Endothelial cell of umbilical vein (primary cell): ENCODE results near the gene IPPK. TPM values are rescaled to one million over a fixed set of nuclear protein-coding genes. Genes with fewer than 3 reads are reported as not detected.

Experiments
- BruUV-seq: library from RNA; stranded (reverse); fragments of 400-500 nt; replicated peaks from 2 replicates; lab custom pipeline; 2021; lab: Mats Ljungman, UMichigan
- CTCF ChIA-PET: fragments of 300-600, 350-600 bp; sonication (Branson Sonifier 250); formaldehyde crosslinking; loops from one replicate; lab custom pipeline; 2021; ENCODE audit warnings: antibody characterized with exemption, inconsistent platforms; lab: Charles Lee
- POLR2A ChIA-PET: fragments of 300-600, 350-600 bp; sonication (Branson Sonifier 250); formaldehyde crosslinking; loops from one replicate; lab custom pipeline; 2021; ENCODE audit warnings: antibody characterized with exemption, inconsistent platforms; lab: Charles Lee
- DNase-seq: peaks from one replicate; pipeline ENCODE4 v3.0.0-alpha.2; 2011; ENCODE audit warnings: low read depth, low spot score
- FAIRE-seq: peaks from 2 replicates; lab custom pipeline; 2011; peaks lifted over from hg19 to GRCh38; lab: Jason Lieb, UNC
- H2AFZ ChIP-seq: 2 replicates; pipeline ENCODE4 v1.6.0; 2012; ENCODE audit warnings: low read depth, low read length, control low read depth, inconsistent platforms
- H3K27ac ChIP-seq: 2 replicates; pipeline ENCODE4 v1.5.1; 2011; ENCODE audit warnings: low read depth, mild to moderate bottlenecking, control low read depth, low read length, moderate library complexity; ENCODE audit not compliant: insufficient read depth
- H3K27me3 ChIP-seq, 2 experiments: 2 replicates each; pipeline versions ENCODE4 v1.6.0 to v1.6.1; 2011; ENCODE audit warnings: low read length in 2 of 2, mixed read lengths in 1 of 2; ENCODE audit not compliant: control insufficient read depth in 2 of 2, insufficient read depth in 2 of 2
- H3K36me3 ChIP-seq, 2 experiments: 2 replicates in 1 of 2; 3 replicates in 1 of 2; pipeline ENCODE4 v1.5.1; 2011; ENCODE audit warnings: low read length in 2 of 2, mild to moderate bottlenecking in 1 of 2, moderate library complexity in 1 of 2; ENCODE audit not compliant: control insufficient read depth in 2 of 2, insufficient read depth in 2 of 2; ENCODE audit errors: extremely low read depth in 1 of 2
- H3K4me1 ChIP-seq: 3 replicates; pipeline ENCODE4 v1.5.1; 2011; ENCODE audit warnings: mild to moderate bottlenecking, low read length; ENCODE audit not compliant: control insufficient read depth, insufficient read depth; ENCODE audit errors: extremely low read depth
- H3K4me2 ChIP-seq: 2 replicates; pipeline ENCODE4 v1.6.1; 2011; ENCODE audit warnings: low read length, control low read depth, mixed read lengths; ENCODE audit not compliant: insufficient read depth
- H3K4me3 ChIP-seq, 3 experiments: fragments of 200-600 bp in 1 of 3; sonication (generic), shearing (Covaris generic) in 1 of 3; replicated peaks in 1 of 3; 2 replicates each; pipeline ENCODE4 v1.5.1; 2011 to 2016; ENCODE audit warnings: control low read depth in 3 of 3, low read length in 3 of 3, mild to moderate bottlenecking in 2 of 3, inconsistent platforms in 1 of 3, low read depth in 1 of 3, moderate library complexity in 1 of 3; ENCODE audit not compliant: insufficient read depth in 1 of 3
- H3K79me2 ChIP-seq: 2 replicates; pipeline ENCODE4 v1.6.0; 2012; ENCODE audit warnings: low read length, inconsistent platforms; ENCODE audit not compliant: control insufficient read depth, insufficient read depth
- H3K9ac ChIP-seq: replicated peaks from 2 replicates; pipeline ENCODE3; 2011; ENCODE audit warnings: low read length, control low read depth; ENCODE audit not compliant: insufficient read depth; ENCODE audit errors: extremely low read depth
- H3K9me1 ChIP-seq: replicated peaks from 3 replicates; pipeline ENCODE4 v1.6.0; 2011; ENCODE audit warnings: mild to moderate bottlenecking, low read length; ENCODE audit not compliant: control insufficient read depth, insufficient read depth; ENCODE audit errors: extremely low read depth
- H3K9me3 ChIP-seq: replicated peaks from 2 replicates; pipeline ENCODE4 v1.5.1; 2012; ENCODE audit warnings: low read length, inconsistent platforms; ENCODE audit not compliant: control insufficient read depth, insufficient read depth
- H4K20me1 ChIP-seq: replicated peaks from 2 replicates; pipeline ENCODE3; 2011; ENCODE audit warnings: mild to moderate bottlenecking, low read length; ENCODE audit not compliant: control insufficient read depth, insufficient read depth; ENCODE audit errors: extremely low read depth
- CTCF ChIP-seq, 2 donors: IDR thresholded peaks; 1 replicate in 1 of 2; 2 replicates in 1 of 2; pipeline ENCODE4 v1.5.1; 2011; ENCODE audit warnings: low read length in 2 of 2, mild to moderate bottlenecking in 2 of 2, moderate library complexity in 2 of 2, control low read depth in 1 of 2, inconsistent platforms in 1 of 2, low read depth in 1 of 2; ENCODE audit not compliant: insufficient read depth in 1 of 2; ENCODE audit errors: extremely low read depth in 1 of 2
- EZH2 ChIP-seq: IDR thresholded peaks from 2 replicates; pipeline ENCODE4 v1.6.1; 2012; ENCODE audit warnings: borderline replicate concordance, low read depth, mild to moderate bottlenecking, moderate library complexity, low read length, inconsistent platforms; ENCODE audit not compliant: severe bottlenecking
- FOS ChIP-seq: IDR thresholded peaks from 2 replicates; pipeline ENCODE4 v1.6.1; 2011; ENCODE audit warnings: mild to moderate bottlenecking, low read length, moderate library complexity, borderline replicate concordance; ENCODE audit not compliant: insufficient read depth
- GATA2 ChIP-seq: IDR thresholded peaks from 2 replicates; pipeline ENCODE4 v1.7.0; 2011; ENCODE audit warnings: low read depth, mild to moderate bottlenecking, moderate library complexity, mixed read lengths, low read length; ENCODE audit not compliant: insufficient read length, insufficient read depth
- JUN ChIP-seq: IDR thresholded peaks from 2 replicates; pipeline ENCODE4 v1.6.1; 2011; ENCODE audit warnings: borderline replicate concordance, low read depth; ENCODE audit not compliant: insufficient read length, insufficient read depth
- MAX ChIP-seq: IDR thresholded peaks from 2 replicates; pipeline ENCODE4 v1.6.1; 2011; ENCODE audit not compliant: insufficient read depth, insufficient read length
- MYC ChIP-seq: IDR thresholded peaks from one replicate; pipeline ENCODE4 v1.6.1; 2011; ENCODE audit warnings: mild to moderate bottlenecking, low read depth, low read length
- POLR2A ChIP-seq: IDR thresholded peaks from 2 replicates; pipeline ENCODE4 v1.6.1; 2012; ENCODE audit warnings: low read depth, mild to moderate bottlenecking, control low read depth, low read length
- POLR2AphosphoS5 ChIP-seq: IDR thresholded peaks from 2 replicates; pipeline ENCODE4 v1.6.1; 2012; ENCODE audit warnings: low read depth, mild to moderate bottlenecking, control low read depth, low read length, moderate library complexity; ENCODE audit not compliant: insufficient read depth
- dilution Hi-C: fragments of 300-500 bp; cut with MboI; formaldehyde crosslinking; loops from one replicate; pipeline ENCODE4 v1.15.0; 2019; ENCODE audit warnings: low sequenced_read_pairs; ENCODE audit not compliant: extremely low pct_ligation_motif_present
- intact Hi-C: fragments of 100-400 bp; cut with micrococcal nuclease; formaldehyde crosslinking; loops from one replicate; pipeline ENCODE4 v1.10.0; 2022
- polyA plus RNA-seq, 4 experiments: library from polyadenylated mRNA; depleted of rRNA in 3 of 4; stranded (reverse) in 3 of 4; unstranded in 1 of 4; fragments of >200 nt; gene quantifications; 2 replicates each; pipeline versions ENCODE4 v1.2.1 to v1.2.3, GENCODE V29; 2011 to 2012; ENCODE audit warnings: missing spikeins in 1 of 4
- total RNA-seq: library from RNA; stranded (reverse); gene quantifications from 2 replicates; pipeline ENCODE4 v1.2.3, GENCODE V29; 2021

Gene IPPK
- total and polyA plus RNA-seq, 2 donors (not counting 3 experiments of a cell fraction or from before 2014, with no cell fraction given) = 14.0 to 28.0 TPM

GRCh38 chr9:92658176-92658575, 11.8 kb downstream of the IPPK start:
- Histone ChIP-seq H3K9me1 (no peaks in the 10 kb centered on the region), H3K27me3 (no peaks in the 10 kb centered on the region), H3K9ac (no peak overlapping the region), H2AFZ (no peak overlapping the region), H3K9me3 (no peaks in the 10 kb centered on the region), H3K36me3 (peaks cover 8 to 13% of the 10 kb centered on the region in 2 experiments), H4K20me1 (no peaks in the 10 kb centered on the region), H3K4me2 (no peak overlapping the region), H3K4me1 (peaks cover 8% of the 10 kb centered on the region), H3K79me2 (peaks cover 74% of the 10 kb centered on the region), H3K4me3 (no peak overlapping the region), H3K27ac (no peak overlapping the region)
- BruUV-seq = no TSS peak
- TF ChIP-seq POLR2AphosphoS5 = no peak
- no peak for TF ChIP-seq CTCF (IDR thresholded peaks at IDR 0.05; ENCODE audit: extremely low read depth in 1 of 2, insufficient read depth in 1 of 2, low read depth in 1 of 2, low read length in 2 of 2)
- TF ChIP-seq POLR2A = no peak
- TF ChIP-seq EZH2 = no peak
- no peak for TF ChIP-seq MYC
- TF ChIP-seq JUN = no peak
- no peak for TF ChIP-seq GATA2
- no peak for TF ChIP-seq FOS
- no peak for TF ChIP-seq MAX
- FAIRE-seq = no peak
- POLR2A ChIA-PET = no interaction called here
- no peak for DNase-seq
- CTCF ChIA-PET = interaction anchor here (1.2 to 1.5 kb wide), 2 partner anchors 10 to 133 kb away, joined by 3 read pairs; no protein-coding TSS in a partner anchor
- intact Hi-C loops = no loop called here
- dilution Hi-C loops = no loop called here
